M059J (cell line): ENCODE measurements around the gene IFT81. TPM values are rescaled to one million over a fixed set of nuclear protein-coding genes. Genes with fewer than 3 reads are reported as not detected.
A peak's percentile ranks its signal among the peaks of the same experiment; 100 is the strongest.
"Not testable (repeated sequence)": the region's sequence is repeated elsewhere in the genome, so short reads cannot be mapped to it uniquely, and the experiment has no call there.

Experiments used
- DNase-seq: peaks from one replicate; pipeline ENCODE4 v3.0.0-alpha.2; 2012; ENCODE audit warnings: low read depth
- total RNA-seq: library from RNA; depleted of rRNA; stranded (reverse); fragments of >200 nt; shearing (Covaris generic); gene quantifications from 2 replicates; pipeline ENCODE4 v1.2.3, GENCODE V29; 2014

The IFT81 gene
- total RNA-seq, 1 experiment from 2014 or later: 15.9 TPM

- DNase-seq: no peak
These were observed 79.4 kb downstream of the IFT81 start for GRCh38 chr12:110203546-110203945.

- no peak for DNase-seq
These were observed 81.8 kb downstream of the IFT81 start for GRCh38 chr12:110205931-110206330.

- peak; percentile 62 for DNase-seq
These were observed 87.7 kb downstream of the IFT81 start for GRCh38 chr12:110211639-110212536.

GRCh38 chr12:110217996-110218674 lies 94.0 kb downstream of the IFT81 start:
- no peak for DNase-seq

GRCh38 chr12:110222027-110222426 lies 97.9 kb downstream of the IFT81 start:
- no peak for DNase-seq

- no peak for DNase-seq
These were observed 98.3 kb downstream of the IFT81 start for GRCh38 chr12:110222433-110222832.

- peak; percentile 94 for DNase-seq
These were observed 99.7 kb downstream of the IFT81 start for GRCh38 chr12:110223777-110224378.

- peak; percentile 80 for DNase-seq
These were observed 100.5 kb downstream of the IFT81 start for GRCh38 chr12:110224379-110225304.

- no peak for DNase-seq
These were observed 103.0 kb downstream of the IFT81 start for GRCh38 chr12:110227138-110227537.

GRCh38 chr12:110228348-110228747 lies 104.2 kb downstream of the IFT81 start:
- DNase-seq: not testable (repeated sequence)

GRCh38 chr12:110228756-110229155 lies 104.6 kb downstream of the IFT81 start:
- DNase-seq: no peak

GRCh38 chr12:110229409-110229808 lies 105.3 kb downstream of the IFT81 start:
- DNase-seq: no peak

- no peak for DNase-seq
These were observed 106.5 kb downstream of the IFT81 start for GRCh38 chr12:110230655-110231054.

GRCh38 chr12:110233212-110233903 lies 109.2 kb downstream of the IFT81 start:
- no peak for DNase-seq

- DNase-seq: no peak
These were observed 110.2 kb downstream of the IFT81 start for GRCh38 chr12:110234331-110234751.

- no peak for DNase-seq
These were observed 110.6 kb downstream of the IFT81 start for GRCh38 chr12:110234755-110235154.

GRCh38 chr12:110235383-110235782 lies 111.2 kb downstream of the IFT81 start:
- DNase-seq: no peak

- no peak for DNase-seq
These were observed 119.1 kb downstream of the IFT81 start for GRCh38 chr12:110243227-110243626.

- DNase-seq: no peak
These were observed 120.2 kb downstream of the IFT81 start for GRCh38 chr12:110244372-110244771.

- no peak for DNase-seq
These were observed 120.7 kb downstream of the IFT81 start for GRCh38 chr12:110244829-110245228.

- no peak for DNase-seq
These were observed 121.2 kb downstream of the IFT81 start for GRCh38 chr12:110245369-110245772.
